Activated CD4-positive, alpha-beta T cell treated with anti-CD3 and anti-CD28 coated beads, Interleukin-2, amount 10 ng/mL, durations not matched to agents 7 days and 5 days (primary cell): ENCODE measurements around the gene GAGE12G. TPM values are rescaled to one million over a fixed set of nuclear protein-coding genes. Genes with fewer than 3 reads are reported as not detected.

Experiments used
- CTCF ChIA-PET: fragments of 350-600 bp; sonication (Branson Sonifier 250); formaldehyde crosslinking; loops from one replicate; lab custom pipeline; 2021; ENCODE audit warnings: antibody characterized with exemption; lab: Charles Lee
- POLR2A ChIA-PET: fragments of 350-600 bp; sonication (Branson Sonifier 250); formaldehyde crosslinking; loops from one replicate; lab custom pipeline; 2021; ENCODE audit warnings: antibody characterized with exemption; lab: Charles Lee
- DNase-seq: peaks from one replicate; pipeline ENCODE4 v3.0.0-alpha.2; 2020
- H3K27ac Mint-ChIP-seq: one replicate; pipeline ENCODE4 v1.8.0; 2021; ENCODE audit warnings: mild to moderate bottlenecking, moderate library complexity, mixed read lengths
- H3K27me3 Mint-ChIP-seq: one replicate; pipeline ENCODE4 v1.8.0; 2021; ENCODE audit warnings: mixed read lengths
- H3K36me3 Mint-ChIP-seq: one replicate; pipeline ENCODE4 v1.8.0; 2021; ENCODE audit warnings: low read depth, mixed read lengths
- H3K4me1 Mint-ChIP-seq: one replicate; pipeline ENCODE4 v1.8.0; 2021; ENCODE audit warnings: mixed read lengths
- H3K4me3 Mint-ChIP-seq: one replicate; pipeline ENCODE4 v1.8.0; 2021; ENCODE audit warnings: mild to moderate bottlenecking, moderate library complexity, mixed read lengths
- H3K9me3 Mint-ChIP-seq: one replicate; pipeline ENCODE4 v1.8.0; 2021; ENCODE audit warnings: mixed read lengths
- total RNA-seq, 2 experiments: library from RNA; stranded (reverse); gene quantifications; one replicate each; pipeline ENCODE4 v1.2.3, GENCODE V29; 2021

The GAGE12G gene
- total RNA-seq, 2 experiments from 2014 or later, result not detected

GRCh38 chrX:49618574-49618973 lies 48.4 kb downstream of the GAGE12G start:
- POLR2A ChIA-PET, result no interaction called here
- CTCF ChIA-PET, result no interaction called here
- Mint-ChIP-seq H3K4me3 (no peak overlapping the region), H3K27ac (no peak overlapping the region), H3K36me3 (no peaks in the 10 kb centered on the region), H3K9me3 (peaks cover 2% of the 10 kb centered on the region), H3K27me3 (no peaks in the 10 kb centered on the region), H3K4me1 (no peaks in the 10 kb centered on the region)
- DNase-seq, result no peak

Other genes with a start within 250 kb of the GAGE12G start
- not detected for gene GAGE12J, start 248.4 kb upstream of the GAGE12G start, total RNA-seq
- gene GAGE13, start 238.8 kb upstream of the GAGE12G start, total RNA-seq, result not detected
- not detected for gene GAGE12C, start 38.2 kb upstream of the GAGE12G start, total RNA-seq
- gene GAGE12D, start 28.7 kb upstream of the GAGE12G start, total RNA-seq, result not detected
- not detected for gene GAGE12E, start 19.1 kb upstream of the GAGE12G start, total RNA-seq
- not detected for gene GAGE12F, start 9.6 kb upstream of the GAGE12G start, total RNA-seq
- gene GAGE12H, start 9.5 kb downstream of the GAGE12G start, total RNA-seq, result not detected
- not detected for gene GAGE2A, start 19.1 kb downstream of the GAGE12G start, total RNA-seq
- gene GAGE1, start 28.6 kb downstream of the GAGE12G start, total RNA-seq, result not detected
- not detected for gene PAGE1, start 125.6 kb downstream of the GAGE12G start, total RNA-seq